ENCODE measurements around the gene LCLAT1.

Gene LCLAT1

GRCh38 chr2:30567317-30567716 is 120.3 kb downstream of the LCLAT1 start:
- no peak overlapping the region for H2AFZ ChIP-seq (ENCODE audit: low read depth, low read length)
- TF ChIP-seq CTCF (IDR thresholded peaks at IDR 0.05; ENCODE audit: low read depth, low read length): no peak
- TF ChIP-seq EZH2phosphoT487 (IDR thresholded peaks at IDR 0.05; ENCODE audit: low read depth): no peak
- H3K4me1 ChIP-seq (ENCODE audit: low read length): no peaks in the 10 kb centered on the region
- H3K27ac ChIP-seq (ENCODE audit: low read length): no peak overlapping the region
- H4K20me1 ChIP-seq (ENCODE audit: insufficient read depth, low read length): no peaks in the 10 kb centered on the region
- H3K36me3 ChIP-seq (replicated peaks; ENCODE audit: low read depth, low read length): no peaks in the 10 kb centered on the region
- no peak overlapping the region for H3K4me3 ChIP-seq (ENCODE audit: low read length)
- H3K4me2 ChIP-seq (ENCODE audit: low read length): no peak overlapping the region
- H3K79me2 ChIP-seq (ENCODE audit: low read length): no peaks in the 10 kb centered on the region
- H3K9ac ChIP-seq (ENCODE audit: low read length): no peak overlapping the region
- no peaks in the 10 kb centered on the region for H3K27me3 ChIP-seq (ENCODE audit: low read depth, low read length)
- H3K9me3 ChIP-seq (ENCODE audit: insufficient read depth, low read length): no peaks in the 10 kb centered on the region

- Histone ChIP-seq H2AFZ (ENCODE audit: low read depth, low read length) (no peak overlapping the region), H3K4me1 (ENCODE audit: low read length) (no peaks in the 10 kb centered on the region), H3K9ac (ENCODE audit: low read length) (no peak overlapping the region), H3K4me2 (ENCODE audit: low read length) (no peak overlapping the region), H3K27me3 (ENCODE audit: low read depth, low read length) (no peaks in the 10 kb centered on the region), H3K9me3 (ENCODE audit: insufficient read depth, low read length) (no peaks in the 10 kb centered on the region), H3K27ac (ENCODE audit: low read length) (no peak overlapping the region), H3K4me3 (ENCODE audit: low read length) (no peak overlapping the region), H3K36me3 (replicated peaks; ENCODE audit: low read depth, low read length) (no peaks in the 10 kb centered on the region), H3K79me2 (ENCODE audit: low read length) (no peaks in the 10 kb centered on the region), H4K20me1 (ENCODE audit: insufficient read depth, low read length) (no peaks in the 10 kb centered on the region)
- no peak for TF ChIP-seq CTCF (IDR thresholded peaks at IDR 0.05; ENCODE audit: low read depth, low read length)
- no peak for TF ChIP-seq EZH2phosphoT487 (IDR thresholded peaks at IDR 0.05; ENCODE audit: low read depth)
Measured at GRCh38 chr2:30569946-30570345, 122.9 kb downstream of the LCLAT1 start.

- no peaks in the 10 kb centered on the region for H3K4me1 ChIP-seq (ENCODE audit: low read length)
- no peak overlapping the region for H3K9ac ChIP-seq (ENCODE audit: low read length)
- no peak overlapping the region for H3K27ac ChIP-seq (ENCODE audit: low read length)
- H3K4me2 ChIP-seq (ENCODE audit: low read length): no peak overlapping the region
- no peak overlapping the region for H2AFZ ChIP-seq (ENCODE audit: low read depth, low read length)
- no peaks in the 10 kb centered on the region for H3K27me3 ChIP-seq (ENCODE audit: low read depth, low read length)
- no peaks in the 10 kb centered on the region for H3K36me3 ChIP-seq (replicated peaks; ENCODE audit: low read depth, low read length)
- H3K79me2 ChIP-seq (ENCODE audit: low read length): no peaks in the 10 kb centered on the region
- no peak overlapping the region for H3K4me3 ChIP-seq (ENCODE audit: low read length)
- no peaks in the 10 kb centered on the region for H4K20me1 ChIP-seq (ENCODE audit: insufficient read depth, low read length)
- no peak for TF ChIP-seq EZH2phosphoT487 (IDR thresholded peaks at IDR 0.05; ENCODE audit: low read depth)
- TF ChIP-seq CTCF (IDR thresholded peaks at IDR 0.05; ENCODE audit: low read depth, low read length): no peak
- no peaks in the 10 kb centered on the region for H3K9me3 ChIP-seq (ENCODE audit: insufficient read depth, low read length)
Measured at GRCh38 chr2:30577151-30577550, 130.1 kb downstream of the LCLAT1 start.

GRCh38 chr2:30580391-30580790 is 133.3 kb downstream of the LCLAT1 start:
- Histone ChIP-seq H3K9me3 (ENCODE audit: insufficient read depth, low read length) (no peaks in the 10 kb centered on the region), H4K20me1 (ENCODE audit: insufficient read depth, low read length) (no peaks in the 10 kb centered on the region), H3K27me3 (ENCODE audit: low read depth, low read length) (no peaks in the 10 kb centered on the region), H3K79me2 (ENCODE audit: low read length) (no peaks in the 10 kb centered on the region), H3K27ac (ENCODE audit: low read length) (no peak overlapping the region), H3K9ac (ENCODE audit: low read length) (no peak overlapping the region), H3K4me1 (ENCODE audit: low read length) (no peaks in the 10 kb centered on the region), H3K4me3 (ENCODE audit: low read length) (no peak overlapping the region), H2AFZ (ENCODE audit: low read depth, low read length) (no peak overlapping the region), H3K36me3 (replicated peaks; ENCODE audit: low read depth, low read length) (no peaks in the 10 kb centered on the region), H3K4me2 (ENCODE audit: low read length) (no peak overlapping the region)
- TF ChIP-seq CTCF (IDR thresholded peaks at IDR 0.05; ENCODE audit: low read depth, low read length): no peak

All from OCI-LY3 (cell line).